Fibroblast of lung (primary cell): ENCODE results near the gene SLC22A5. TPM values are rescaled to one million over a fixed set of nuclear protein-coding genes. Genes with fewer than 3 reads are reported as not detected.

Experiments
- DNase-seq, 2 donors: peaks; one replicate each; pipeline versions ENCODE4 v3.0.0 to v3.0.0-alpha.2; 2010; ENCODE audit warnings: low read depth in 2 of 2
- H2AFZ ChIP-seq: 2 replicates; pipeline ENCODE4 v1.5.1; 2012; ENCODE audit warnings: low read length, control low read depth, inconsistent platforms
- H3K27ac ChIP-seq: 2 replicates; pipeline ENCODE4 v1.5.1; 2011; ENCODE audit warnings: low read length, control low read depth; ENCODE audit not compliant: insufficient read depth
- H3K27me3 ChIP-seq: 2 replicates; pipeline ENCODE4 v1.5.1; 2011; ENCODE audit warnings: mild to moderate bottlenecking, low read length; ENCODE audit not compliant: control insufficient read depth, insufficient read depth
- H3K36me3 ChIP-seq: 2 replicates; pipeline ENCODE4 v1.5.1; 2011; ENCODE audit warnings: low read length; ENCODE audit not compliant: control insufficient read depth, insufficient read depth
- H3K4me1 ChIP-seq: 2 replicates; pipeline ENCODE4 v1.5.1; 2011; ENCODE audit warnings: low read length; ENCODE audit not compliant: control insufficient read depth, insufficient read depth; ENCODE audit errors: extremely low read depth
- H3K4me2 ChIP-seq: 2 replicates; pipeline ENCODE4 v1.5.1; 2011; ENCODE audit warnings: low read length, control low read depth; ENCODE audit not compliant: insufficient read depth; ENCODE audit errors: extremely low read depth
- H3K4me3 ChIP-seq, 4 experiments: fragments of 200-600 bp in 1 of 4; sonication (generic) in 1 of 4; replicated peaks in 1 of 4; 2 replicates each; pipeline ENCODE4 v1.5.1; 2011 to 2016; ENCODE audit warnings: low read length in 4 of 4, low read depth in 3 of 4, mild to moderate bottlenecking in 3 of 4, control low read depth in 2 of 4, inconsistent platforms in 1 of 4, mixed read lengths in 1 of 4; ENCODE audit not compliant: insufficient read depth in 1 of 4; ENCODE audit errors: control extremely low read depth in 1 of 4
- H3K79me2 ChIP-seq: 2 replicates; pipeline ENCODE4 v1.5.1; 2012; ENCODE audit warnings: mild to moderate bottlenecking, low read length, inconsistent platforms; ENCODE audit not compliant: control insufficient read depth, insufficient read depth
- H3K9ac ChIP-seq: 2 replicates; pipeline ENCODE4 v1.5.1; 2011; ENCODE audit warnings: mild to moderate bottlenecking, low read length, control low read depth; ENCODE audit not compliant: insufficient read depth
- H3K9me3 ChIP-seq: 2 replicates; pipeline ENCODE4 v1.5.1; 2012; ENCODE audit warnings: low read depth, low read length; ENCODE audit not compliant: control insufficient read depth, insufficient read depth
- H4K20me1 ChIP-seq: 2 replicates; pipeline ENCODE4 v1.5.1; 2011; ENCODE audit warnings: low read length; ENCODE audit not compliant: control insufficient read depth, insufficient read depth; ENCODE audit errors: extremely low read depth
- EZH2 ChIP-seq: IDR thresholded peaks from 2 replicates; pipeline ENCODE4 v1.5.1; 2012; ENCODE audit warnings: low read length, control low read depth, mild to moderate bottlenecking; ENCODE audit errors: missing control alignments
- polyA plus RNA-seq, 2 donors: library from polyadenylated mRNA; depleted of rRNA in 1 of 2; stranded (reverse) in 1 of 2; unstranded in 1 of 2; fragments of >200 nt; gene quantifications; 2 replicates each; pipeline ENCODE4 v1.2.1, GENCODE V29; 2011 to 2012; ENCODE audit warnings: missing spikeins in 1 of 2
- total RNA-seq: library from RNA; depleted of rRNA; stranded (reverse); fragments of >200 nt; gene quantifications from 2 replicates; pipeline ENCODE4 v1.2.1, GENCODE V29; 2014
- TF ChIP-seq, protein P1 (sequence below), 2 donors: IDR thresholded peaks in 1 of 2; conservative IDR thresholded peaks in 1 of 2; 1 replicate in 1 of 2; 2 replicates in 1 of 2; pipeline ENCODE4 v1.5.1; 2011 to 2012; ENCODE audit warnings: low read length in 2 of 2, control low read depth in 1 of 2, inconsistent platforms in 1 of 2, low read depth in 1 of 2, mild to moderate bottlenecking in 1 of 2

SLC22A5 gene
- total and polyA plus RNA-seq, 2 donors (not counting 1 experiment from before 2014, with no cell fraction given), result 3.4 to 8.8 TPM

DNA sequence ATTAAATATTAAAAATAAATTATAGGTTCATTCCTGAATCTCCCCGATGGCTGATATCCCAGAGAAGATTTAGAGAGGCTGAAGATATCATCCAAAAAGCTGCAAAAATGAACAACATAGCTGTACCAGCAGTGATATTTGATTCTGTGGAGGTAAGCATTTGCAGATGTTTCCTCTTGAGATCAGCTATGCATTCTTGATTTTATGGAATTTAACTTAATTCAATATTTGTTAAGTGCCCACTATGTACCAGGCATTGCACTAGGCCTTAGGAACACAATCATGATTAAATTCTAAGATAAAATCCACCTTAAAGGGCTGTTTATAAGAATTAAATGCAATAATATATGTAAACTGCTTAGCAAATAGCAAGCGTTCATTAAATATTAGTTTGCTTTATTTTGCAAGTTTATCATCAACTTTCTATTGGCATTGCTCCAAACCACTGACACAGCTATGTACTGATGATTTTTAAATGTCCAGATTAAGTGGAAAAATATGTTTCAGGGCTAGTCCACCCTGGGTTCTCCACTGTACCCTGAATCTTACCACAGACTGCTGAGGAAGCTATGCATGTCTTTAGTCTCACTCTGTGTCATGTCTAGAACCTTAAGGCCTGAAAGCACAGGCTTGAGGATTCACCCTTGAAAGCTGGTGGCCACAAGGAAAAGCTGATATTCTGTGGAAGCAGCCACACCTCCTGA is 42.1 kb upstream of the SLC22A5 start:
- no peaks in the 10 kb centered on the region for H3K36me3 ChIP-seq
- H3K27me3 ChIP-seq, result no peaks in the 10 kb centered on the region
- TF ChIP-seq, protein P1, sequence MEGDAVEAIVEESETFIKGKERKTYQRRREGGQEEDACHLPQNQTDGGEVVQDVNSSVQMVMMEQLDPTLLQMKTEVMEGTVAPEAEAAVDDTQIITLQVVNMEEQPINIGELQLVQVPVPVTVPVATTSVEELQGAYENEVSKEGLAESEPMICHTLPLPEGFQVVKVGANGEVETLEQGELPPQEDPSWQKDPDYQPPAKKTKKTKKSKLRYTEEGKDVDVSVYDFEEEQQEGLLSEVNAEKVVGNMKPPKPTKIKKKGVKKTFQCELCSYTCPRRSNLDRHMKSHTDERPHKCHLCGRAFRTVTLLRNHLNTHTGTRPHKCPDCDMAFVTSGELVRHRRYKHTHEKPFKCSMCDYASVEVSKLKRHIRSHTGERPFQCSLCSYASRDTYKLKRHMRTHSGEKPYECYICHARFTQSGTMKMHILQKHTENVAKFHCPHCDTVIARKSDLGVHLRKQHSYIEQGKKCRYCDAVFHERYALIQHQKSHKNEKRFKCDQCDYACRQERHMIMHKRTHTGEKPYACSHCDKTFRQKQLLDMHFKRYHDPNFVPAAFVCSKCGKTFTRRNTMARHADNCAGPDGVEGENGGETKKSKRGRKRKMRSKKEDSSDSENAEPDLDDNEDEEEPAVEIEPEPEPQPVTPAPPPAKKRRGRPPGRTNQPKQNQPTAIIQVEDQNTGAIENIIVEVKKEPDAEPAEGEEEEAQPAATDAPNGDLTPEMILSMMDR (conservative IDR thresholded peaks at IDR 0.05 in 1 of 2, IDR thresholded peaks at IDR 0.05 in 1 of 2; ENCODE audit: low read depth in 1 of 2, low read length in 2 of 2), result no peak
- no peak for TF ChIP-seq EZH2
- DNase-seq, result peak; percentile 32 to 51
- H3K4me2 ChIP-seq, result no peak overlapping the region
- no peaks in the 10 kb centered on the region for H3K79me2 ChIP-seq
- H4K20me1 ChIP-seq, result no peaks in the 10 kb centered on the region
- no peak overlapping the region for H3K4me3 ChIP-seq
- no peak overlapping the region for H2AFZ ChIP-seq
- H3K9me3 ChIP-seq, result no peaks in the 10 kb centered on the region
- no peaks in the 10 kb centered on the region for H3K4me1 ChIP-seq
- H3K9ac ChIP-seq, result no peak overlapping the region
- H3K27ac ChIP-seq, result no peak overlapping the region

DNA sequence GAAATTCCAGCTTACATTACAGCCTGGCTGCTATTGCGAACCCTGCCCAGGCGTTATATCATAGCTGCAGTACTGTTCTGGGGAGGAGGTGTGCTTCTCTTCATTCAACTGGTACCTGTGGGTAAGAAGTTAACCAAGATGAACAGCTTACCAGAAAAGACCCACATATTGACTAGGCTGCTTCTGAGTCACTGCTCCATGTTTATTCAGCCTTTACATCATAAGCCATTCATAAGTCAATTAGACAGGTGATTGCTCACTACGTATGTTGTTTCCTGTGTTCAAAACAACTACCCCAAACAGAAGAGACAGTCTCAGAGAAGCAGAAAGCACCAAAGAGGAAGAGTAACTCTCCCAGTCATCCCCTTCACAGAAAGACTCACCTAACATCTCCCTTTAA is 34.7 kb upstream of the SLC22A5 start:
- Histone ChIP-seq H4K20me1 (no peaks in the 10 kb centered on the region), H3K79me2 (no peaks in the 10 kb centered on the region), H3K27ac (no peak overlapping the region), H3K9me3 (no peaks in the 10 kb centered on the region), H3K4me3 (no peak overlapping the region), H3K4me2 (no peak overlapping the region), H3K36me3 (no peaks in the 10 kb centered on the region), H3K4me1 (no peaks in the 10 kb centered on the region), H3K27me3 (no peaks in the 10 kb centered on the region), H2AFZ (no peak overlapping the region), H3K9ac (no peak overlapping the region)
- TF ChIP-seq, protein P1 (conservative IDR thresholded peaks at IDR 0.05 in 1 of 2, IDR thresholded peaks at IDR 0.05 in 1 of 2; ENCODE audit: low read depth in 1 of 2, low read length in 2 of 2), result no peak
- TF ChIP-seq EZH2, result no peak
- DNase-seq, result peak; percentile 16 to 20

DNA sequence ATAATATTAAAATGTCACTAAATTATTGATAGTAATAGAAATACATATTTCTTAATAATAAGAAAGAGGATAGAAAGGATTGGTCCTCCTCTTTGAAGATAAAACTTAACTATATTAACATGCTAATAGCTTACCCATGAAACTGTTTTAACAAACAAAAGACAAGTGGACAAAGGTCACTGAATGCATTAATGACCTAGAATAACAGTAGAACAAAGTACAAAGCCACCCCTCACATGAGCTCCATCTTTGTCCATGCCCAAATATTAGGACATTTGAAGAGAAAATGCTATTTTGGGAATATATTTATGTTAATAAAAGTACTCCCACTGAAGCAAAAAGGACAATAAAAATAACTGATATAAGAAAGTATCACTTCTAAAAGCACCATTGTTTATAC is 34.1 kb upstream of the SLC22A5 start:
- no peak for DNase-seq
- Histone ChIP-seq H3K9ac (no peak overlapping the region), H3K9me3 (no peaks in the 10 kb centered on the region), H3K4me1 (no peaks in the 10 kb centered on the region), H3K27me3 (no peaks in the 10 kb centered on the region), H3K4me3 (no peak overlapping the region), H4K20me1 (no peaks in the 10 kb centered on the region), H3K79me2 (no peaks in the 10 kb centered on the region), H2AFZ (no peak overlapping the region), H3K4me2 (no peak overlapping the region), H3K27ac (no peak overlapping the region), H3K36me3 (no peaks in the 10 kb centered on the region)
- TF ChIP-seq, protein P1 (conservative IDR thresholded peaks at IDR 0.05 in 1 of 2, IDR thresholded peaks at IDR 0.05 in 1 of 2; ENCODE audit: low read depth in 1 of 2, low read length in 2 of 2), result no peak
- TF ChIP-seq EZH2, result no peak
